Left colon (tissue), 2 donors: ENCODE results near the gene NME7. TPM values are rescaled to one million over a fixed set of nuclear protein-coding genes. Genes with fewer than 3 reads are reported as not detected.
"Not testable (repeated sequence)": the region's sequence is repeated elsewhere in the genome, so short reads cannot be mapped to it uniquely, and the experiment has no call there.

Experiments used
- ATAC-seq: fragments of 200-7000 bp; cut with Tn5 transposase; one replicate; pipeline ENCODE4 v1.9.1; 2020; ENCODE audit warnings: mild to moderate bottlenecking, moderate library complexity
- DNase-seq, 2 donors: peaks; one replicate each; pipeline ENCODE4 v3.0.0-alpha.2; 2020
- intact Hi-C, 2 donors: fragments of 100-400 bp; cut with DNase I in 1 of 2; cut with micrococcal nuclease in 1 of 2; formaldehyde crosslinking; loops; one replicate each; pipeline versions ENCODE4 v1.11.2 to v1.14.0; 2022; cut with DNase I, micrococcal nuclease
- total RNA-seq, 2 donors: library from RNA; stranded (reverse); fragmentation: NEBNext Ultra II Directional; extraction: Animal tissue kit (Norgen Biotek cat#: 25700); gene quantifications; one replicate each; pipeline ENCODE4 v1.2.1, GENCODE V29; 2021
- donor health status: DM: no; HTN: no; CAD: no.
- donor health status: DM: yes; HTN: yes; CAD: no.

The NME7 gene
- total RNA-seq, 2 donors from 2014 or later: 3.5 to 5.5 TPM

GRCh38 chr1:169347688-169348382 is 19.8 kb downstream of the NME7 start:
- DNase-seq (no peak), ATAC-seq (no peak)
- intact Hi-C loops: loop anchor here in 1 of 2 donors (2.0 kb wide), 1 partner anchor 743 kb away; no protein-coding TSS in a partner anchor

GRCh38 chr1:169346036-169346589 is 21.5 kb downstream of the NME7 start:
- ATAC-seq (no peak), DNase-seq (no peak)
- intact Hi-C loops: no loop called here

GRCh38 chr1:169345511-169345910 is 22.1 kb downstream of the NME7 start:
- no peak for DNase-seq
- ATAC-seq: peak; percentile 29
- intact Hi-C loops: no loop called here

GRCh38 chr1:169342096-169342495 is 25.5 kb downstream of the NME7 start:
- DNase-seq, intact Hi-C loops, ATAC-seq: not testable (repeated sequence)

GRCh38 chr1:169340882-169341281 is 26.7 kb downstream of the NME7 start:
- intact Hi-C loops: no loop called here
- DNase-seq (no peak), ATAC-seq (no peak)

GRCh38 chr1:169339773-169340172 is 27.8 kb downstream of the NME7 start:
- intact Hi-C loops: no loop called here
- ATAC-seq (no peak), DNase-seq (no peak)

GRCh38 chr1:169338617-169339016 is 29.0 kb downstream of the NME7 start:
- ATAC-seq (no peak), DNase-seq (no peak)
- intact Hi-C loops: no loop called here

- intact Hi-C loops, ATAC-seq, DNase-seq: not testable (repeated sequence)
Observed at GRCh38 chr1:169336947-169337715, 30.5 kb downstream of the NME7 start.

- DNase-seq, intact Hi-C loops, ATAC-seq: not testable (repeated sequence)
Observed at GRCh38 chr1:169334727-169335126, 32.9 kb downstream of the NME7 start.

GRCh38 chr1:169330927-169331326 is 36.7 kb downstream of the NME7 start:
- ATAC-seq (no peak), DNase-seq (no peak)
- intact Hi-C loops: no loop called here

GRCh38 chr1:169329383-169329782 is 38.2 kb downstream of the NME7 start:
- intact Hi-C loops: no loop called here
- DNase-seq (no peak), ATAC-seq (no peak)

GRCh38 chr1:169327875-169328274 is 39.7 kb downstream of the NME7 start:
- intact Hi-C loops: no loop called here
- no peak for ATAC-seq
- no peak for DNase-seq

- DNase-seq: no peak
- no peak for ATAC-seq
- intact Hi-C loops: no loop called here
Observed at GRCh38 chr1:169326956-169327268, 40.7 kb downstream of the NME7 start.

- ATAC-seq: no peak
- intact Hi-C loops: no loop called here
- no peak for DNase-seq
Observed at GRCh38 chr1:169326261-169326955, 41.2 kb downstream of the NME7 start.

- intact Hi-C loops: no loop called here
Observed at GRCh38 chr1:169325117-169325516, 42.5 kb downstream of the NME7 start.

GRCh38 chr1:169322138-169322537 is 45.5 kb downstream of the NME7 start:
- DNase-seq (no peak), ATAC-seq (no peak)
- intact Hi-C loops: no loop called here

More at GRCh38 chr1:169325117-169325516, 42.5 kb downstream of the NME7 start:
- DNase-seq: no peak
- peak; percentile 45 for ATAC-seq

GRCh38 chr1:169321539-169321938 is 46.1 kb downstream of the NME7 start:
- ATAC-seq: no peak
- intact Hi-C loops: no loop called here
- DNase-seq: no peak

GRCh38 chr1:169318536-169319244 is 48.9 kb downstream of the NME7 start:
- no peak for DNase-seq
- intact Hi-C loops: no loop called here
- ATAC-seq: no peak

- intact Hi-C loops: no loop called here
- ATAC-seq (no peak), DNase-seq (no peak)
Observed at GRCh38 chr1:169316556-169316955, 51.0 kb downstream of the NME7 start.
